Tibial nerve (tissue), 4 donors: ENCODE measurements around the gene CRYBA2.

ENCODE experiments used
- CTCF ChIP-seq, 5 experiments: fragments of 200-600 bp in 3 of 5; fragments of 450-650 bp in 2 of 5; sonication (generic) in 3 of 5; IDR thresholded peaks; one replicate each; pipeline ENCODE4 v1.5.1; 2016 to 2019; ENCODE audit warnings: antibody characterized with exemption in 5 of 5, mild to moderate bottlenecking in 3 of 5, moderate library complexity in 2 of 5
- EP300 ChIP-seq, 2 donors: sonication (generic); formaldehyde crosslinking; IDR thresholded peaks; one replicate each; pipeline ENCODE4 v1.6.1; 2017; ENCODE audit warnings: antibody characterized with exemption in 2 of 2, mild to moderate bottlenecking in 1 of 2
- POLR2A ChIP-seq, 2 donors: fragments of 450-650 bp; IDR thresholded peaks; one replicate each; pipeline ENCODE4 v1.6.1; 2017; ENCODE audit warnings: antibody characterized with exemption in 2 of 2, mild to moderate bottlenecking in 2 of 2, moderate library complexity in 2 of 2

- TF ChIP-seq CTCF (IDR thresholded peaks at IDR 0.05) (no peak), POLR2A (IDR thresholded peaks at IDR 0.05) (no peak), EP300 (IDR thresholded peaks at IDR 0.05) (no peak)
These were observed 1.5 kb downstream of the CRYBA2 start for GRCh38 chr2:218991674-218992168.
